Measurements from ENCODE around the gene TMPRSS4. TPM values are rescaled to one million over a fixed set of nuclear protein-coding genes. Genes with fewer than 3 reads are reported as not detected.

Gene TMPRSS4
- total and polyA plus RNA-seq, 4 donors, result 4.8 to 10.1 (median 8.7) TPM

DNA sequence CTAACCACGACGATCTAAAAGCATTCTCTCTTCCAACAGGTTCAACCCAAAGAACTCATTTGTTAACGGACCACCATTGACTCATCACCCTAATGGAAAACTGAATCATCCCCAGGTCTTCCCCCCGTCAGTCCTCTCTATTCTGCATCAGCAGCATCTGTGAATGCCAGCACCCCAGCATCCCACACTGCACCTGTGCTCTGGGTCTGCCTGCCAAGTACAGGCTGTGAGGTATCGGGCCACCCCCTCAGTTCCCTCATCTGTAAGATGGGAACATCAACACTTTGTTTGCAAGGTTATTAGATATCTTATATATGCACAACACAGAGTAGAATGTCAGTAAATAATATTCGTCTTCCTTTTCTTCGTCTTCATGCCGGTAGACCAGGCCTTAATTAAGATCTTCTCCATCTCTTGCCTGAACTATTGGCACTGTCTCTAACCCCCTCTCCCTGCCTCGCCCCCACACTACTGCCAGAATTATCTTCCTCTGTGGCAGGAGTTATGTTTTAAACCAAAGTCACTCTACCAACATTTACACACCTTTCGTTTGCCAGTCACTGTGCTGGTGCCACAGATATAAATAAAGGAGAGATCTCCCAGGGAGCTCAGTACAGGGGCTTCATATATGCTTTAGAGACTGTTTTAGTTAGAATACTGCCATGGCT lies 7.8 kb upstream of the TMPRSS4 start:
- ATAC-seq (ENCODE audit: insufficient read depth, low FRiP score) (no peak), DNase-seq (no peak)
- TF ChIP-seq CTCF (IDR thresholded peaks at IDR 0.05; ENCODE audit: control extremely low read depth, extremely low read depth), result no peak
- 92 to 94% methylated on average over 10 of the region's 10 CpGs for WGBS, 2 donors
- no peaks in the 10 kb centered on the region for H3K27me3 ChIP-seq (ENCODE audit: control insufficient read depth in 3 of 3, insufficient read depth in 3 of 3, low read length in 2 of 3)
- H3K9me3 ChIP-seq (ENCODE audit: control insufficient read depth in 4 of 4, insufficient read depth in 3 of 4, low read length in 3 of 4), result no peaks in the 10 kb centered on the region
- no peak overlapping the region for H3K9ac ChIP-seq (ENCODE audit: insufficient read depth in 1 of 2, low read length in 2 of 2)
- no peaks in the 10 kb centered on the region for H3K4me1 ChIP-seq (ENCODE audit: control insufficient read depth in 5 of 5, insufficient read depth in 5 of 5, low read length in 5 of 5)
- no peak overlapping the region for H3K27ac ChIP-seq (ENCODE audit: low read depth in 1 of 2, low read length in 1 of 2)
- H3K36me3 ChIP-seq (ENCODE audit: control insufficient read depth in 4 of 4, insufficient read depth in 4 of 4, low read length in 4 of 4), result no peaks in the 10 kb centered on the region
- H3K4me3 ChIP-seq, result no peak overlapping the region

- Histone ChIP-seq H3K4me1 (ENCODE audit: control insufficient read depth in 5 of 5, insufficient read depth in 5 of 5, low read length in 5 of 5) (peaks cover 0 to 3% (median 0%) of the 10 kb centered on the region in 5 donors), H3K9ac (ENCODE audit: insufficient read depth in 1 of 2, low read length in 2 of 2) (no peak overlapping the region), H3K27ac (ENCODE audit: low read depth in 1 of 2, low read length in 1 of 2) (no peak overlapping the region), H3K27me3 (ENCODE audit: control insufficient read depth in 3 of 3, insufficient read depth in 3 of 3, low read length in 2 of 3) (no peaks in the 10 kb centered on the region), H3K9me3 (ENCODE audit: control insufficient read depth in 4 of 4, insufficient read depth in 3 of 4, low read length in 3 of 4) (peaks cover 0 to 2% (median 0%) of the 10 kb centered on the region in 4 donors), H3K4me3 (no peak overlapping the region), H3K36me3 (ENCODE audit: control insufficient read depth in 4 of 4, insufficient read depth in 4 of 4, low read length in 4 of 4) (no peaks in the 10 kb centered on the region)
- DNase-seq (no peak), ATAC-seq (ENCODE audit: insufficient read depth, low FRiP score) (no peak)
- no peak for TF ChIP-seq CTCF (IDR thresholded peaks at IDR 0.05; ENCODE audit: control extremely low read depth, extremely low read depth)
- WGBS, 2 donors, result 84 to 88% methylated on average over 3 of the region's 3 CpGs
Observed at GRCh38 chr11:118071416-118072030, 5.4 kb upstream of the TMPRSS4 start.

GRCh38 chr11:118073554-118073953 lies 3.3 kb upstream of the TMPRSS4 start:
- Histone ChIP-seq H3K27ac (ENCODE audit: low read depth in 1 of 2, low read length in 1 of 2) (no peak overlapping the region), H3K9ac (ENCODE audit: insufficient read depth in 1 of 2, low read length in 2 of 2) (no peak overlapping the region), H3K4me3 (no peak overlapping the region), H3K4me1 (ENCODE audit: control insufficient read depth in 5 of 5, insufficient read depth in 5 of 5, low read length in 5 of 5) (peaks cover 0 to 6% (median 0%) of the 10 kb centered on the region in 5 donors), H3K36me3 (ENCODE audit: control insufficient read depth in 4 of 4, insufficient read depth in 4 of 4, low read length in 4 of 4) (no peaks in the 10 kb centered on the region), H3K27me3 (ENCODE audit: control insufficient read depth in 3 of 3, insufficient read depth in 3 of 3, low read length in 2 of 3) (no peaks in the 10 kb centered on the region), H3K9me3 (ENCODE audit: control insufficient read depth in 4 of 4, insufficient read depth in 3 of 4, low read length in 3 of 4) (peaks cover 0 to 2% (median 0%) of the 10 kb centered on the region in 4 donors)
- 80 to 88% methylated on average over 9 of the region's 9 CpGs for WGBS, 2 donors
- ATAC-seq (ENCODE audit: insufficient read depth, low FRiP score), result no peak
- TF ChIP-seq CTCF (IDR thresholded peaks at IDR 0.05; ENCODE audit: control extremely low read depth, extremely low read depth), result no peak
- DNase-seq, result no peak
